Uterus (tissue), 2 donors: ENCODE results near the gene HCN3.

ENCODE experiments used
- POLR2A ChIP-seq, 2 donors: fragments of 450-650 bp; IDR thresholded peaks; one replicate each; pipeline ENCODE4 v1.6.1; 2016; ENCODE audit warnings: antibody characterized with exemption in 2 of 2, mild to moderate bottlenecking in 1 of 2, moderate library complexity in 1 of 2
- TF ChIP-seq, protein P1 (sequence below), 4 experiments: fragments of 200-600 bp in 2 of 4; fragments of 450-650 bp in 2 of 4; sonication (generic) in 2 of 4; IDR thresholded peaks; one replicate each; pipeline ENCODE4 v1.5.1; 2016 to 2019; ENCODE audit warnings: antibody characterized with exemption in 4 of 4, mild to moderate bottlenecking in 2 of 4, moderate library complexity in 1 of 4

DNA sequence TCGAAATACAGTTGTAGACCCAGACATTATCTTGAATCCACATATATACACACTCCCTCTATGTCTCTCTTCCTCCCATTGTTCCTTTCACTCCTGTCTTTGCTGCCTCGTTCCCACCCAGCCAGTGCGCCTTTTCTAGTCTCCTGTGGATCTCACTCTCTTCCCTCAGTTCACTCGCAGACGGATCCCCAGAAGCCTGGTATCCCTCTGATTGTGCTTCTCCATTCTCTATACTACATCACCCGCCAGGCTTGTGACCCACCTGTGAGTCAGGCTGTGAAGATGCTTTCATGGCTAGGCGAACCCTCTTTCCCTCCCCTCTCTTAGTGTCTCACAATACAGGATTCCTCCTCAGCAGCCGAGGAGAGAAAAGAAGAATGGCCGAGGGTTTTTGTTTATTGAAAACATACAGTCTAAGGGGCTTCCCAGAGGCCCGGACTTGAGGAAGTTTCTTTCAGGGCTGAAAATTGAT lies 1.5 kb downstream of the HCN3 start:
- TF ChIP-seq, protein P1, sequence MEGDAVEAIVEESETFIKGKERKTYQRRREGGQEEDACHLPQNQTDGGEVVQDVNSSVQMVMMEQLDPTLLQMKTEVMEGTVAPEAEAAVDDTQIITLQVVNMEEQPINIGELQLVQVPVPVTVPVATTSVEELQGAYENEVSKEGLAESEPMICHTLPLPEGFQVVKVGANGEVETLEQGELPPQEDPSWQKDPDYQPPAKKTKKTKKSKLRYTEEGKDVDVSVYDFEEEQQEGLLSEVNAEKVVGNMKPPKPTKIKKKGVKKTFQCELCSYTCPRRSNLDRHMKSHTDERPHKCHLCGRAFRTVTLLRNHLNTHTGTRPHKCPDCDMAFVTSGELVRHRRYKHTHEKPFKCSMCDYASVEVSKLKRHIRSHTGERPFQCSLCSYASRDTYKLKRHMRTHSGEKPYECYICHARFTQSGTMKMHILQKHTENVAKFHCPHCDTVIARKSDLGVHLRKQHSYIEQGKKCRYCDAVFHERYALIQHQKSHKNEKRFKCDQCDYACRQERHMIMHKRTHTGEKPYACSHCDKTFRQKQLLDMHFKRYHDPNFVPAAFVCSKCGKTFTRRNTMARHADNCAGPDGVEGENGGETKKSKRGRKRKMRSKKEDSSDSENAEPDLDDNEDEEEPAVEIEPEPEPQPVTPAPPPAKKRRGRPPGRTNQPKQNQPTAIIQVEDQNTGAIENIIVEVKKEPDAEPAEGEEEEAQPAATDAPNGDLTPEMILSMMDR (IDR thresholded peaks at IDR 0.05) = no peak
- TF ChIP-seq POLR2A (IDR thresholded peaks at IDR 0.05) = no peak
